ENCODE results near the gene ERCC6L2.

DNA sequence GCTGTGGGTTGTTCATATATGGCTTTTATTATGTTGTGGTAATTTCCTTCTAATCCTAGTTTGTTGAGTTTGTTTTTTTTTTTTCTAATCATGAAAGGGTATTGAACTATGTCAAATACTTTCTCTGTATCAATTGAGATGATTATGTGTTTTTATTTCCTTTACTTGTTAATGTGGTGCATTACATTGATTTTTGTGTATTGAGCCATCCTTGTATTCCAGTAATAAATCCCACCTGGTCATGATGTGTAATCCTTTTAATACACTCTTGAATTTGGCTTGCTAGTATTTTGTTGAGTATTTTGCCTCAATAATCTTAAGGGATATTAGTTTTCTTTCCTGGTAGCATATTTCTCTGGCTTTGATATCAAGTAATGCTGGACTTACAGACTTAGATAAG, 13.1 kb upstream of the ERCC6L2 start:
- TF ChIP-seq ESRRA (IDR thresholded peaks at IDR 0.05; ENCODE audit: low read length) (no peak), TCF7 (IDR thresholded peaks at IDR 0.05; ENCODE audit: borderline replicate concordance) (no peak), POLR2AphosphoS5 (IDR thresholded peaks at IDR 0.05; ENCODE audit: low read length) (no peak), POLR2A (IDR thresholded peaks at IDR 0.05; ENCODE audit: low read depth, low read length) (no peak), NFXL1 (IDR thresholded peaks at IDR 0.05; ENCODE audit: borderline replicate concordance) (no peak), TBL1XR1 (IDR thresholded peaks at IDR 0.05; ENCODE audit: low read depth, low read length) (no peak), EZH2 (IDR thresholded peaks at IDR 0.05; ENCODE audit: borderline replicate concordance, control insufficient read depth, low read depth, low read length) (no peak), CHD1 (IDR thresholded peaks at IDR 0.05; ENCODE audit: low read depth, low read length) (no peak), NRF1 (conservative IDR thresholded peaks at IDR 0.05; ENCODE audit: low read depth, low read length) (no peak)
- TF ChIP-seq, protein P1, sequence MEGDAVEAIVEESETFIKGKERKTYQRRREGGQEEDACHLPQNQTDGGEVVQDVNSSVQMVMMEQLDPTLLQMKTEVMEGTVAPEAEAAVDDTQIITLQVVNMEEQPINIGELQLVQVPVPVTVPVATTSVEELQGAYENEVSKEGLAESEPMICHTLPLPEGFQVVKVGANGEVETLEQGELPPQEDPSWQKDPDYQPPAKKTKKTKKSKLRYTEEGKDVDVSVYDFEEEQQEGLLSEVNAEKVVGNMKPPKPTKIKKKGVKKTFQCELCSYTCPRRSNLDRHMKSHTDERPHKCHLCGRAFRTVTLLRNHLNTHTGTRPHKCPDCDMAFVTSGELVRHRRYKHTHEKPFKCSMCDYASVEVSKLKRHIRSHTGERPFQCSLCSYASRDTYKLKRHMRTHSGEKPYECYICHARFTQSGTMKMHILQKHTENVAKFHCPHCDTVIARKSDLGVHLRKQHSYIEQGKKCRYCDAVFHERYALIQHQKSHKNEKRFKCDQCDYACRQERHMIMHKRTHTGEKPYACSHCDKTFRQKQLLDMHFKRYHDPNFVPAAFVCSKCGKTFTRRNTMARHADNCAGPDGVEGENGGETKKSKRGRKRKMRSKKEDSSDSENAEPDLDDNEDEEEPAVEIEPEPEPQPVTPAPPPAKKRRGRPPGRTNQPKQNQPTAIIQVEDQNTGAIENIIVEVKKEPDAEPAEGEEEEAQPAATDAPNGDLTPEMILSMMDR (IDR thresholded peaks at IDR 0.05 in 2 of 3, conservative IDR thresholded peaks at IDR 0.05 in 1 of 3; ENCODE audit: control insufficient read depth in 2 of 3, extremely low read depth in 1 of 3, insufficient read depth in 1 of 3, low read depth in 3 of 3, low read length in 3 of 3): no peak
- TF ChIP-seq, protein P2, sequence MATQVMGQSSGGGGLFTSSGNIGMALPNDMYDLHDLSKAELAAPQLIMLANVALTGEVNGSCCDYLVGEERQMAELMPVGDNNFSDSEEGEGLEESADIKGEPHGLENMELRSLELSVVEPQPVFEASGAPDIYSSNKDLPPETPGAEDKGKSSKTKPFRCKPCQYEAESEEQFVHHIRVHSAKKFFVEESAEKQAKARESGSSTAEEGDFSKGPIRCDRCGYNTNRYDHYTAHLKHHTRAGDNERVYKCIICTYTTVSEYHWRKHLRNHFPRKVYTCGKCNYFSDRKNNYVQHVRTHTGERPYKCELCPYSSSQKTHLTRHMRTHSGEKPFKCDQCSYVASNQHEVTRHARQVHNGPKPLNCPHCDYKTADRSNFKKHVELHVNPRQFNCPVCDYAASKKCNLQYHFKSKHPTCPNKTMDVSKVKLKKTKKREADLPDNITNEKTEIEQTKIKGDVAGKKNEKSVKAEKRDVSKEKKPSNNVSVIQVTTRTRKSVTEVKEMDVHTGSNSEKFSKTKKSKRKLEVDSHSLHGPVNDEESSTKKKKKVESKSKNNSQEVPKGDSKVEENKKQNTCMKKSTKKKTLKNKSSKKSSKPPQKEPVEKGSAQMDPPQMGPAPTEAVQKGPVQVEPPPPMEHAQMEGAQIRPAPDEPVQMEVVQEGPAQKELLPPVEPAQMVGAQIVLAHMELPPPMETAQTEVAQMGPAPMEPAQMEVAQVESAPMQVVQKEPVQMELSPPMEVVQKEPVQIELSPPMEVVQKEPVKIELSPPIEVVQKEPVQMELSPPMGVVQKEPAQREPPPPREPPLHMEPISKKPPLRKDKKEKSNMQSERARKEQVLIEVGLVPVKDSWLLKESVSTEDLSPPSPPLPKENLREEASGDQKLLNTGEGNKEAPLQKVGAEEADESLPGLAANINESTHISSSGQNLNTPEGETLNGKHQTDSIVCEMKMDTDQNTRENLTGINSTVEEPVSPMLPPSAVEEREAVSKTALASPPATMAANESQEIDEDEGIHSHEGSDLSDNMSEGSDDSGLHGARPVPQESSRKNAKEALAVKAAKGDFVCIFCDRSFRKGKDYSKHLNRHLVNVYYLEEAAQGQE (IDR thresholded peaks at IDR 0.05; ENCODE audit: low read depth, low read length): no peak
- TF ChIP-seq, protein P3, sequence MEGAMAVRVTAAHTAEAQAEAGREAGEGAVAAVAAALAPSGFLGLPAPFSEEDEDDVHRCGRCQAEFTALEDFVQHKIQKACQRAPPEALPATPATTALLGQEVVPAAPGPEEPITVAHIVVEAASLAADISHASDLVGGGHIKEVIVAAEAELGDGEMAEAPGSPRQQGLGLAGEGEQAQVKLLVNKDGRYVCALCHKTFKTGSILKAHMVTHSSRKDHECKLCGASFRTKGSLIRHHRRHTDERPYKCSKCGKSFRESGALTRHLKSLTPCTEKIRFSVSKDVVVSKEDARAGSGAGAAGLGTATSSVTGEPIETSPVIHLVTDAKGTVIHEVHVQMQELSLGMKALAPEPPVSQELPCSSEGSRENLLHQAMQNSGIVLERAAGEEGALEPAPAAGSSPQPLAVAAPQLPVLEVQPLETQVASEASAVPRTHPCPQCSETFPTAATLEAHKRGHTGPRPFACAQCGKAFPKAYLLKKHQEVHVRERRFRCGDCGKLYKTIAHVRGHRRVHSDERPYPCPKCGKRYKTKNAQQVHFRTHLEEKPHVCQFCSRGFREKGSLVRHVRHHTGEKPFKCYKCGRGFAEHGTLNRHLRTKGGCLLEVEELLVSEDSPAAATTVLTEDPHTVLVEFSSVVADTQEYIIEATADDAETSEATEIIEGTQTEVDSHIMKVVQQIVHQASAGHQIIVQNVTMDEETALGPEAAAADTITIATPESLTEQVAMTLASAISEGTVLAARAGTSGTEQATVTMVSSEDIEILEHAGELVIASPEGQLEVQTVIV (IDR thresholded peaks at IDR 0.05; ENCODE audit: borderline replicate concordance, partially characterized antibody): no peak
- TF ChIP-seq, protein P4, sequence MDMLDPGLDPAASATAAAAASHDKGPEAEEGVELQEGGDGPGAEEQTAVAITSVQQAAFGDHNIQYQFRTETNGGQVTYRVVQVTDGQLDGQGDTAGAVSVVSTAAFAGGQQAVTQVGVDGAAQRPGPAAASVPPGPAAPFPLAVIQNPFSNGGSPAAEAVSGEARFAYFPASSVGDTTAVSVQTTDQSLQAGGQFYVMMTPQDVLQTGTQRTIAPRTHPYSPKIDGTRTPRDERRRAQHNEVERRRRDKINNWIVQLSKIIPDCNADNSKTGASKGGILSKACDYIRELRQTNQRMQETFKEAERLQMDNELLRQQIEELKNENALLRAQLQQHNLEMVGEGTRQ (IDR thresholded peaks at IDR 0.05; ENCODE audit: borderline replicate concordance, low read depth, low read length): no peak

Data from GM12878 (cell line).